AML-193 (cell line): ENCODE data around the gene ZBTB33.

ENCODE experiments used
- DNase-seq, 2 experiments: peaks; one replicate each; lab custom pipeline; 2025; lab: John Stamatoyannopoulos, UW

Gene ZBTB33

GRCh38 chrX:120262859-120263708, 12.5 kb downstream of the ZBTB33 start:
- no peak for DNase-seq

DNA sequence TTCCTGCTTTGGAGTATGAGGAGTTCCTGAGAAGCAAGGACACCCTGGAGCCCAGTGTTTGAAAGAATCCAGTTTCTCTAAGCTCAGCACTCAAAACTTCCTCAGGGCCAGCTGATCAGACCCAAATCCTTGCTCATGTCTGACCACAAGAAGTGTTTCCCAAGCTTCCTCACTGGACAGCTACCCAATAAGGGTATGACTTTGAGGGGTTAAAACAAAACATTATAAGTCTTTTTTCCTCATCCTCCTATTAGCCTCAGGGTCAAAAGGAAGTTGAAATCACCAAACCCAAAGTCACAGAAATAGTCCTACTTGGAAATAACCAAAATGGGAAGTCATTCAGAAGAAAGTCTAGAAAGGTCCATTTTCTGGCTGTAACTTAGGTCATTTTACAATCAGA, 13.7 kb downstream of the ZBTB33 start:
- DNase-seq = peak in 1 of 2 experiments; percentile 13

GRCh38 chrX:120269373-120270035, 18.9 kb downstream of the ZBTB33 start:
- peak; percentile 21 to 34 for DNase-seq

DNA sequence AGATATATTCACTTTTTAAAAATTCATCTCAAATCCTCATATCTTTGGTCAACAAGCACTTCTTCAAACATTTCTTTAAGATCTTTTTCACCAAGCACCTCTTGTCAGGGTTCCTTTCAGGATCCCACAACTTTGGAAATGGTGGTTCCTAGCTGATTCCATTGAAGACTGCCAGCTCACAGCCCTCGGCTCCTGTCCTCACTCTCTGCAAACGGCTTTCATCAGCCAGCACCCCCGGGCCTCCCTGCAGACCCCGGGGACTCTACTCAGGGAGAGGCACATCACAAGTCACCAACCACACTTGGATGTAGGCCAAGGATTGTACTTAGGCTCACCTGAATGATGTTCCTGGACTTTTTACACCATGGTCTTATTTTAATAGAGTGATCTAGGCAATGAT, 20.0 kb downstream of the ZBTB33 start:
- DNase-seq = no peak

- no peak for DNase-seq
Measured at GRCh38 chrX:120271218-120271617, 20.6 kb downstream of the ZBTB33 start.

- no peak for DNase-seq
Measured at GRCh38 chrX:120274145-120274544, 23.5 kb downstream of the ZBTB33 start.

DNA sequence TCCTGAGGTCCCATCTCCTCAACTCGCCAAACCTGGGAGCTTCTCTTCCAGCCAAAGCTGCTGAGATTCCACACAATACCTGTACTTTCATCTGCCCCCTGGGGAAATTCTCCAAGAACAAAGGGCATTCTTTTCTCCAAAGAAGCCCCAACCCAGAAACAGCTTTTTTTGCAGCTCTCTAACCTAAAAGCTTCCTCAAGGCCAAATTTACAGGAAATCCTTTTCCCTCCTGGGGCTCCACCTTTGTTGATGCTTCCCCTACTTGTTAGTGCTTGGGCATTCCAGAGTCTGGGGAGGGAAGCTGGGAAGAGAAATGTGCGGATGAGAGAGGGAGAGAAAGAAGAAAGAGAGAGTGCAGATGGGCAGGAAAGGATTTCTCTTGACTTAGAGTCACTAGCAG, 24.3 kb downstream of the ZBTB33 start:
- DNase-seq = no peak

DNA sequence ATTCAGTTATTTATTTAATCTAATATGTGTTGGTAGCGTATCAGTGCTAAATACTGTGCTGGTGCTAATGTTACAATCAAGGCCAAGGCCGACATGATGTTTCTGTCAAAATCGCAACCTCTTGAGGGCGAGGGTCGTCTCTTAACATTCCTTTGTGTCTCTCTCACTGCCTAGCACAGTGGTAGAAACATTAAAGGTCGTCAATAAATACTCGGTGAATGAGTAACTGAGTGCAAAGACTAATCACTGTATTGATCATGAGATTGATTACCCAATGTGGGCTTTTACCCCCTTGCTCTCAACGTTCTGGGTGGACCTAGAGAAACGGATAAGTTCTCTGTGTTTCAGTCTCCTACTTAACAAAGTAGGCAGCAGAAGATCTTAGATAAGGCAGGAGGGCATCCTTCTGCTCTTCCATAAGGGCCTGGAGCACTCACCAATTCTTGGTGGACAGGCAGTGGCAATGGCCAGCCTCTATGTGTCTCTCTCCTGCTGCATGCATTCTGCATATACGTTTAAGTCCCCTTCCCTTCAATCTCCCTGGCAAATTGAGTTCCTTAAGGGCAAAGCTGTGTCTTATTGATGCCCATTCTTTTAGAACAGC, 30.5 kb downstream of the ZBTB33 start:
- DNase-seq = no peak

DNA sequence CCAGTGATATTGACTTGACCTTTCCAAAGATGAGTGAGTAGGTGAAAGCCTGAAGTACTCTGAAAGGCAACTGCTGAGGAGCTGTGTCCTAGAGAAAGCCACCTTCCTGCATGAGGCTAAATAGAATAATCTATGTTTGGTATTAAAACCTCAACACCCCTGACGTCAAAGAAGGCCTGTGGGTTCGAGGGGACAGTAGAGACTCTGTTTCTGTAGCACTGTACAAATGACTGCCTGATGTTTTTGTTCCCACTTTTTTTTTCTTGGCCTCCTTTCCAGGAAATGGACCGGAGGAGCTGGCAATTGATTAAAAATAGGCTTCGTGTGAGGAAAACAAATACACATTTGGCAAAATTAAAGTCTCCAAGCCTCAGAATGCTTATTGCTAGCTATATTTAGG, 31.1 kb downstream of the ZBTB33 start:
- DNase-seq = no peak

GRCh38 chrX:120282697-120283096, 32.1 kb downstream of the ZBTB33 start:
- DNase-seq = no peak

GRCh38 chrX:120286733-120287512, 36.3 kb downstream of the ZBTB33 start:
- no peak for DNase-seq

GRCh38 chrX:120287513-120288112, 37.0 kb downstream of the ZBTB33 start:
- no peak for DNase-seq

DNA sequence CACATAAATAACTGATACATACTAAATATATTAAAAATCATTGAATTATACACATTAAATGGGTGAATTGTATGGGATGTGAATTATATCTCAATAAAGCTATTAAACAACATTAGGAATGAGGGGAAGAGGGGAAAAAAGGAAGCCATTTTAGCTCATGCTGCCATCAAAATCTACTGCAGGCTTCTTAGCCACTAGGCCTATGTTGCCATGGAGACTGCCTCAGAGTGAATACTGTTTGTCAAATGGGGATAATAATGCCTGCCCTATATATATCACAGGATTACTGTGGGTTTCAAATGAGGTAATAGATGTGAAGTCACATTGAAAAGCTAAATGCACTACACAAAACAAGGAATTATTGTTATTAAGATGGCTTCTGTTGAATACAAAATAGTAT, 39.5 kb downstream of the ZBTB33 start:
- no peak for DNase-seq

DNA sequence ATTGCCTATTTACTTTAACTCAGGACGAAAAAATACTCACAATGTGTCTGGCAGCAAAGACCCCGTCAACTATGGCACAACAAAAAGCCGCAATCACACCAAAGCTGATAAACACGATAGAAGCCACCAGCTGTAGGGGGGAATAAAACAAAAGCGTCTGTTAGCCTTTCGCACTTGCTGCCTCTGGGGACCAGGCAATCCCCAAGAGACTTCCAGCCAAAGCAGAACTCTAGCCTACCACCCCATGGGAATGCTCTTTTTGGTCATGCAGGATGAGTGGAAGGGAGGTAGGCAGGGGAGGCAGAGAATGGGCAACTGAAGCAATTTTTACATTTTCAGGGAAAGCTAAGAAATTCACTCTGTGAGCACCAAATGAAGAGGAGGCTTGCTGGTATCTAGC, 40.6 kb downstream of the ZBTB33 start:
- DNase-seq = no peak

- no peak for DNase-seq
Measured at GRCh38 chrX:120293015-120293414, 42.4 kb downstream of the ZBTB33 start.

- DNase-seq = no peak
Measured at GRCh38 chrX:120294651-120295050, 44.0 kb downstream of the ZBTB33 start.

DNA sequence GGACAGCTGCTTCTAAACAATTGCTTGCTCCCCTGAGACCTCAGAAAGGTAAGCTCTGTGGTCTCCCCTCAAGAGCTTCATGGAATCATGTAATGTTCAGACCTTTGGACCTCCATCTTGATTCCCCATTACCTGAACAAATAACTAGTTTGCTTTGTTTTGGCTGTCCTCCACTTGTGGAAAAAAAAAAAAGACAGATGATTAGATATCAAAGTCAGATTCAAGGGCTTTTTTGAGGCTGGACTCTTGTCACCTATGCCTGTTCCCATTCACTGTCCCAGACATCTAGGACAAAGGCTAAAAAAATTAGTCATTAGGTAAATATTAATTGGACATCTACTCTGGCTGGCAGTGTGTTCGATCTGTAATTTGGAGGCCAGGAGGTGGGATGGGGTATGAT, 47.3 kb downstream of the ZBTB33 start:
- no peak for DNase-seq

DNA sequence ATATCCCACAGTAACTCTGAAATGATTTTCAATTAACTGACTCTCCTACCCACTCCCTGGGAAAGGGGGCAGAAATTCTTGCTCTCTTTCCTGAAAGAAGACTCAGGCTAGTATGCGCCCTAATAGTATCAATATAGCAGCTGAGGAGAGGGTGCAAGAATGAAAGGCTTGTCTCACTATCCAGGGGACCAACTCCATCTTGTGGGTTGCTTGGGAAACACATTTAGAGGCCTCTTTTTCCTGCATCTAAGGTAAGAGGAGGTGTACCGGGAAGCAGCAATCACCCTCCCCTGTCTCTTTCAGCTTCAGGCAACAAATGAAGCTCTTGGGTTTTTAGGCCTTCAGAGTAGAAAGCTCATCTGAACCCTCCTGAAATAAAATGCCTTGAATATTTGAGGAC, 49.3 kb downstream of the ZBTB33 start:
- no peak for DNase-seq

DNA sequence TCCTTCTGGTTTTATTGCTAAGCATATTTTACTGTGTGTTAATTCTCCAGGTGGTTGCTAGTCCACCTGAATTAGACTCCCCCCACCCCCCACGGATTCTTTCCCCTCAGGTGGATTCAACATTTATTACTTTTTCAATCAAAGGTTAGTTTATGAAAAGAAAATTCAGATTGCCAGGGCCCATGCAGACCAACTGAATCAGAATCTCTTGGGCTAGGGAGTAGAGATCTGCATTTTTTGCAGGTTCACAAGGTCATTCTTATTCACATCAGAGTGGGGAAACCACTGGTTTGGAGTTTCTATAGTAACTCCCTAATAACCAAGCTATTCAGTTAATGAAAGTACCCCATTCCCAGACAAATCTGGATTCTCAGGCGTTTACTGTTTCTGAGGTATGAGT, 50.9 kb downstream of the ZBTB33 start:
- DNase-seq = no peak

GRCh38 chrX:120301960-120302359, 51.3 kb downstream of the ZBTB33 start:
- no peak for DNase-seq

GRCh38 chrX:120302434-120302833, 51.8 kb downstream of the ZBTB33 start:
- DNase-seq = peak; percentile 47 to 53

GRCh38 chrX:120304256-120304655, 53.6 kb downstream of the ZBTB33 start:
- no peak for DNase-seq
